ENCODE data around the gene LTF.

- TF ChIP-seq, protein P1, sequence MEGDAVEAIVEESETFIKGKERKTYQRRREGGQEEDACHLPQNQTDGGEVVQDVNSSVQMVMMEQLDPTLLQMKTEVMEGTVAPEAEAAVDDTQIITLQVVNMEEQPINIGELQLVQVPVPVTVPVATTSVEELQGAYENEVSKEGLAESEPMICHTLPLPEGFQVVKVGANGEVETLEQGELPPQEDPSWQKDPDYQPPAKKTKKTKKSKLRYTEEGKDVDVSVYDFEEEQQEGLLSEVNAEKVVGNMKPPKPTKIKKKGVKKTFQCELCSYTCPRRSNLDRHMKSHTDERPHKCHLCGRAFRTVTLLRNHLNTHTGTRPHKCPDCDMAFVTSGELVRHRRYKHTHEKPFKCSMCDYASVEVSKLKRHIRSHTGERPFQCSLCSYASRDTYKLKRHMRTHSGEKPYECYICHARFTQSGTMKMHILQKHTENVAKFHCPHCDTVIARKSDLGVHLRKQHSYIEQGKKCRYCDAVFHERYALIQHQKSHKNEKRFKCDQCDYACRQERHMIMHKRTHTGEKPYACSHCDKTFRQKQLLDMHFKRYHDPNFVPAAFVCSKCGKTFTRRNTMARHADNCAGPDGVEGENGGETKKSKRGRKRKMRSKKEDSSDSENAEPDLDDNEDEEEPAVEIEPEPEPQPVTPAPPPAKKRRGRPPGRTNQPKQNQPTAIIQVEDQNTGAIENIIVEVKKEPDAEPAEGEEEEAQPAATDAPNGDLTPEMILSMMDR (IDR thresholded peaks at IDR 0.05), result no peak
- TF ChIP-seq POLR2A (IDR thresholded peaks at IDR 0.05), result no peak
Observed at GRCh38 chr3:46440531-46441294, 24.0 kb downstream of the LTF start.
